Right ventricle myocardium superior (tissue), 1 donor: ENCODE measurements around the gene GGTLC2. TPM values are rescaled to one million over a fixed set of nuclear protein-coding genes. Genes with fewer than 3 reads are reported as not detected.

ENCODE experiments used
- ATAC-seq: fragments of 200-7000 bp; cut with Tn5 transposase; one replicate; pipeline ENCODE4 v1.9.1; 2020; ENCODE audit warnings: mild to moderate bottlenecking; ENCODE audit not compliant: poor library complexity
- DNase-seq: peaks from one replicate; pipeline ENCODE4 v3.0.0-alpha.2; 2020
- intact Hi-C: fragments of 100-400 bp; cut with DNase I; formaldehyde crosslinking; loops from one replicate; pipeline ENCODE4 v1.11.2; 2022
- total RNA-seq: library from RNA; stranded (reverse); fragmentation: NEBNext Ultra II Directional; extraction: Animal tissue kit (Norgen Biotek cat#: 25700); gene quantifications from one replicate; pipeline ENCODE4 v1.2.1, GENCODE V29; 2021
- donor health status: DM: no; HTN: yes; CAD: no; lungs with severe emphysema.

GGTLC2 gene
- total RNA-seq, 1 donor from 2014 or later: not detected

DNA sequence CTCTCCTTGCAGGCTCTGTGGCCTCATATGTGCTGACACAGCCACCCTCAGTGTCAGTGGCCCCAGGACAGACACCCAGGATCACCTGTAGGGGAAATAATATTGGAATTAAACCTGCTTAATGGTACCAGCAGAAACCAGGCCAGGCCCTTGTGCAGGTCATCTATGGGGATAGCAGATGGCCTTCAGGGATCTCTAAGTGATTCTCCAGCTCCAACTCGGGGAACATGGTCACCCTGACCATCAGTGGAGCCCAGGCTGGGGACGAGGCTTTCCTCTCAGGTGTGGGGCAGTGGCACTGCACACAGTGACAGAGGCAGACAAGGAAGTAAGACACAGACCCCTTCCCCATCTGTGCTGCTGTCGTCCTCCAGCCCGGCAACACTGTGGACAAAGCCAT lies 16.9 kb downstream of the GGTLC2 start:
- DNase-seq (no peak), ATAC-seq (no peak)
- intact Hi-C loops: no loop called here

DNA sequence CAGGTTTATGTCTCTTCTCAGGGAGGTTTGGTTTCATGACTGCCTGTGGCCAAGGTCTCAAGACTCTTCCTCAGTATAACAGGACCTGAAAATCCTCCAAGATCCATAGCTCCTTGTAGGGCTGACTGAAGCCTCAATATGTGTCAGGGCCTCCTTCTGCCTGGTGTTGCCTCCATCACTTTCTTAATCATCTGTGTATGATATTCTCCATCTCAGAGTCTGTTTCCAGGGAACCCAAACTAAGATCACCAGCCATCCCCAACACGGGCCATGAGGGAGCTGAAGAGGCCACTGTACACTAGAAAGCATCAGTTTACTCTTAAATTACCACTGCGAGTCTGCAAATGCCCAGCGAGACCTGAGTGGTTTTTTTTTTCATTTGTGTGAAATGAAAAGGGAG lies 17.7 kb downstream of the GGTLC2 start:
- ATAC-seq (no peak), DNase-seq (no peak)
- intact Hi-C loops: no loop called here

DNA sequence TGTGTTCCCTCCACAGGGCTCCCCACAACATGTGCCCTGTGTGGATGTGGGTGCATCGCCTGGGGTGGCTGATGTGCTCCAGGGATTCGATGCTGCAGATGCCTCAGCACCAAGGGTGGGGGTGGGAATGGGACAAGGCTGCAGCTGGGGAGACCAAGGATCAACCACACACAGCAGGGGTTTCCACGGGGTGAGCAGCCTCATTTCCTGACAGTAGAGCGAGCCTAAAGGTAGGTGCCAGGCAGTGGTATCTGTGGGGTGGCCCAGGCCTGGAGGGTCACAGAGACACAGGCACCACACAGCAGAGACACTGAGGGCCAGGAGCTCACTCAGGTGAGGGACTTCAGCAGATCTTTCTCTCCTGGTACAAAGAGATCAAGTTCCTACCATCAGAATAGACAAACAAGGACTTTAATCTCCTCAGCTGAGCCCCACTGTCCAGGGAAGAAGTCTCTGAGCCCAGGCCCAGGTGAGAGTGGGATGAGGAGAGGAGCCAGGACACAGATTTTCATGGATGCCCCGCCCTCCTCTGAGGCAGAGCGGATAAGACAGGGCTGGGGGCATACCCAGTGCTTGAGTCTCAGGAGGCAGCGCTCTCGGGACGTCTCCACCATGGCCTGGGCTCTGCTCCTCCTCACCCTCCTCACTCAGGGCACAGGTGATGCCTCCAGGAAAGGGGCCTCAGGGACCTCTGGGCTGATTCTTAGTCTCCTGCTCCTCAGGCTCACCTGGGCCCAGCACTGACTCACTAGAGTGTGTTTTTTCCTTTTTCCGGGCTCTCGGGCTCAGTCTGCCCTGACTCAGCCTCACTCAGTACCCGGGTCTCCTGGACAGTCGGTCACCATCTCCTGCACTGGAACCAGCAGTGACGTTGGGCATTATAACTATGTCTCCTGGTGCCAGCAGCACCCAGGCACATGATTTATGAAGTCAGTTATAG lies 19.7 kb downstream of the GGTLC2 start:
- ATAC-seq (no peak), DNase-seq (no peak)
- intact Hi-C loops: no loop called here

DNA sequence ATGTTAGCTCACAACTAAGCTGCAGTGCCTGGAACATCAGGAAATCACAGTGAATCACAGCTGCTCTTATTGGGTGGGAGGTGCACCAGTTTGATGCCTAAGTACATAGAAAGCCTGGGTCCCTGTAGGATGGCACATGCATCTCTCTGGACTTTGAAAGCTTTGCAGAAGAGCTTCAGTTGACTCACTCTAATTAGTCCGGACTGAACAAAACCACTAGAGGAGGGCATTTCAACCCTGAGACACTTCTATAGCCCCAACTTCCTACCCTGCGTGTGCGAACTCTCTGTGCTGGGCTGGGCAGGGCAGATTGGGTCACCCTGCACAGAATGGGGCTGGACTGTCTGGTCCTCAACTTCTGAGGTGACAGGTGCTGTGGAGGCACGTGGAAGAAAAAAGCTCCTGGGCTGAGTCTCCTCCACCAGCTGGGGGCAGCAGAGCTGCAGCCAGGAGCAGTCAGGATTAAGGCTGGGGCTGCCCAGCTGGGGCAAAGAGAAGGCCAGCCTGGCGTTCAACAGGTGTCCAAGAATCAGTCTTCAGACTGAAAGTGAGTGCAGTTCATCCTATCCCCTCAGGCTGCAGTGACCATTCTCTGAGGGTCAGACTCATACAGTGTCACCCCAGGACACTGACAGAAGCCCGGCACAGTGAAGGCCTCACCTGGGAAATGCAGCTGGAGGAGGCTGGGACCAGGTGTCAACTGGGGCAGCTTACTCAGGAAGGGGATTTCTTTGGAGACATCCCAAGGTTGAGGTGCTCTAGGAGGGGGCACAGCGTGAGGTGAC lies 22.1 kb downstream of the GGTLC2 start:
- DNase-seq (no peak), ATAC-seq (no peak)
- intact Hi-C loops: no loop called here

DNA sequence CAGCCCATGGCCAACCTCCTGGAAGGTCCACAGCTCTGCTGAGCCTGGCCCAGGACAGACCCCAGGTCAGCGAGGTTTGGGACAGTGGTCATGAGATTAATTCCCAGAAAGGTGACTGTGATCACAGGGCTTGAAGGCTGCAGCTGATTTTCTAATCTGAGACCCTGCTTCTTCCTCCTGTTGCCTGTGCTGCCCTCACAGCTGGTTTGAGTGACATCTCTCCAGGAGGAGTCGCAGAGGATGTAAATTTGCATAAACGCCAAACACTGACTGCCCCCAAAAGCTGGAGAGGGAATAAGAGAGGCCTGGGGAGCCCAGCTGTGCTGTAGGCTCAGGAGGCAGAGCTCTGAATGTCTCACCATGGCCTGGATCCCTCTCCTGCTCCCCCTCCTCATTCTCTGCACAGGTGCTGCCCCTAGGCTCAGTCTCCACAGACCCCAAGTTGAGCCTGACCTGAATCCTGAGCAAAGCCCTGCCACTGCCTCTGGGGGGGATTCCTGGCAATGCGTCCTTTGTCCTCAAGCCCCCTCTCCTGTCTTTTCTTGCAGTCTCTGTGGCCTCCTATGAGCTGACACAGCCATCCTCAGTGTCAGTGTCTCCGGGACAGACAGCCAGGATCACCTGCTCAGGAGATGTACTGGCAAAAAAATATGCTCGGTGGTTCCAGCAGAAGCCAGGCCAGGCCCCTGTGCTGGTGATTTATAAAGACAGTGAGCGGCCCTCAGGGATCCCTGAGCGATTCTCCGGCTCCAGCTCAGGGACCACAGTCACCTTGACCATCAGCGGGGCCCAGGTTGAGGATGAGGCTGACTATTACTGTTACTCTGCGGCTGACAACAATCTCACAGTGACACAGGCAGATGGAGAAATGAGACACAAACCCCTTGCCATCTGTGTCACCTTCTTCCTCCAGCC lies 23.8 kb downstream of the GGTLC2 start:
- DNase-seq: no peak
- intact Hi-C loops: no loop called here
- no peak for ATAC-seq

DNA sequence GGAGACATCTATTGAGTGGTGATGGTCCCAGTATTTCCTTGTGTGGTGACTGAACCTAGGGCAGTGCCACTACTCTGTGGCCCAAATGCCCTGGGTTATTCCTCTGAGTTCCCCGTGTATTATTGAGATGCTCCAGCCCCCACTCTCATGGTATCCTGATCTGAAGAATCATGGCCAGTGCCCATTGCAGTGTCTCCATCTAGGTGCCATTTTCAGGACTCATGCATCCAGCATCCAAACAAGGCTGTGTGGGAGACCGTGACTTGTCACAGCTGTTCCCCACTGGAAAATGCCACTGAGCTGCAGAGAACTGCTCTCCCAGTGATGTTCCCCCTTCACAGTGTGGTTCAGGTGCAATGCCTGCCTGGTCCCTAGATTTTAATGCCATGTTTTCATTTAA lies 24.7 kb downstream of the GGTLC2 start:
- DNase-seq (no peak), ATAC-seq (no peak)
- intact Hi-C loops: no loop called here

DNA sequence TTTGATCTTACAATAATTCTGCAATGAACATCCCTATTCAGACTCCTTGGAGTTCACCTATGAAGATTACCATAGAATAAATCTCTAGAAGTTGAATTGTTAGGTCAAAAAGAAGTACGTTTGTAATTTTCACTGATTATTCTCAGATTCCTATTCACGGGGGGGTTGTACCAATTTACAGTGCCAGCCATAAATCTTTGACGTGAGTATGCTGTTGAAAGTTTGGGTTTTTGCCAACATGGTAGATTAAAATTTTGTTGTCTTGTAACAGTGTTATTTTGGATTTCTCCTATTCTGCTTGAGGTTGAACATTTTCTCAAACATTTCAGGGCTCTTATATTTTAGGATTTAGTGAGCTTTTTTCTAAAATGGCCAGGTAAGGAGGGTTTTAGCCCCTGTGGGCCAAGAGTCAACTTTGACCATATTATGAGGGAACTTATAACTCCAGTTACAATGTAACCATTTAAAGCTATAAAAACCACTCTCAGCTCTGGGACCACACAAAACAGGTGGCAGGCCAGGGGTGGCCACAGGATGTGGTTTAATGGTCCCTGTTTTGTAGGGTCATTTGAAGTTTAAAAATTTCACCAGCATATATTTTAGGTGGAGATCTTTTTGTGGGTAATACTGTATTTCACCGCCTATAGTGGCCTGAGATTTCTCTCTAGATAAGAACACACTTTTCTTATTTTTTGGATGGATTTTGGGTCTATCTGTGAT lies 25.8 kb downstream of the GGTLC2 start:
- ATAC-seq (no peak), DNase-seq (no peak)
- intact Hi-C loops: no loop called here

DNA sequence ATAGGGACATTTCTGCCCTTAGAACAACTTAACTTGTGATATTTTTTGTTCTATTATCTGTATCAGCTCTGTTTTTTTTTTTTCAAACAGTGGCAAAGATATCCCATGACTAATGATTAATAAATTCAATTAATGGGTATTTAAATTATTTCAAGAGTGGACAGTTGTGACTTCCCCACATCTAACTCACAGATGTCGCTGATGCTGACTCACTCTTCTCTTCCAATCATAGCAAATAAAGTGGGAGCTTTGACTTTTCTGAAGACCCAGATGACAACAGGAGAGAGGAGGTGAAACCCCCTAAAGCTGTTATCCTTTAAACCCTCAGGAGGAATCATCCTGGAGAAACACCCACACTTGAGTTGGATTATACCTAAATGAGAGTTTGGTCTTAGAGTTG lies 27.1 kb downstream of the GGTLC2 start:
- no peak for DNase-seq
- intact Hi-C loops: no loop called here
- ATAC-seq: no peak

DNA sequence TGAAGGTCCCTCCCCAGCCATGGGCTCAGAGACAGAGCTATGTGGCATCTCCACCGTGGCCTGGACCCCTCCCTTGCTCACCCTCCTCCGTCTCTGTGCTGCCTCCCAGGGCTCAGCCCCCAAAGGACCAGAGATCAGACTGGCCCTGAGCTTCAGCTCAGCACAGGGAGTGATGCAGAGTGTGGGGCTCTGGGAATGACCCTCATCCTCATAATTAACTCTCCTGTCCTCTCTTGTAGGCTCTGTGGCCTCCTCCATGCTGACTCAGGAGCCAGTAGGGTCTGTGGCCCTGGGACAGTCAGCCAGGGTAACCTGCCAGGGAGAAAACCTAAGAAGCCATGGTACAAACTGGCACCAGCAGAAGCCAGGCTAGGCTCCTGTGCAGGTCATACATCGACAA lies 28.7 kb downstream of the GGTLC2 start:
- no peak for ATAC-seq
- intact Hi-C loops: no loop called here
- no peak for DNase-seq

DNA sequence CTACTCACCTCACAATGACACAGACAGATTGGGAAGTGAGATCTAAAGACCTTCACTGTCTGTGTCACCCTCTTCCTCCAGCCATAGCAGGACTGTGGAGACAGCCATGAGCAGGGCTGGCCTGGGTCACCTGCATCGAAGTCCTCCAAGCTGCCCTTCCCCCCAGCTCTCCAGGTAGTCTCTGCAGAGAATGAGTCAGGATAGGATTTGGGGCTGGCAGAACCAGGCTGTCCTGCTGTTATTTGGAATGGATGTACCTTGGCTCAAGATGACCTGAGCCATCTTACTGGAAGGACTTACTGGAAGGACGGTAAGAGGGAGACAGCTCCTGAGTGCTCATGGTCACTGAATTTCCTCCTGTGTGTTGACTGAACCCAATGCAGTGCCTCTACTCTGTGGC lies 29.2 kb downstream of the GGTLC2 start:
- no peak for DNase-seq
- no peak for ATAC-seq
- intact Hi-C loops: no loop called here

DNA sequence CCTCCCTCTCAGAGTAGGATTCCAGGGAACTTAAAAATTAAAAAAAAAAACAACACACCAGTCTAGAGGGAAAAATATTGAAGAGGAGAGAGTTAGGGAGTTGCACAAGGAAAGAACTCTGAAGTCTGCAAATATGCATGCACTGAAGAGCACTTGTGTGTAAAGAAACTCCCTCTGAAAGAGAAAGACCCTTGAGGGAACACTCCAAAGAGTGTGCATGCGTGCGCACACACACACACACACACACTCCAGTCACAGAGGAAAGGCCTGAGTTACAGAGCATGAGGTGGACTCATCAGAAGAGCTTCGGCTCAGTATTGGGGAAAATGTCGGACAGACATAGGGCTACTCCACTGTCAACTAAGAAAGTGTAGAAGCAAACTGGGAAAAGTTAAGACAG lies 30.1 kb downstream of the GGTLC2 start:
- ATAC-seq (no peak), DNase-seq (no peak)
- intact Hi-C loops: no loop called here

DNA sequence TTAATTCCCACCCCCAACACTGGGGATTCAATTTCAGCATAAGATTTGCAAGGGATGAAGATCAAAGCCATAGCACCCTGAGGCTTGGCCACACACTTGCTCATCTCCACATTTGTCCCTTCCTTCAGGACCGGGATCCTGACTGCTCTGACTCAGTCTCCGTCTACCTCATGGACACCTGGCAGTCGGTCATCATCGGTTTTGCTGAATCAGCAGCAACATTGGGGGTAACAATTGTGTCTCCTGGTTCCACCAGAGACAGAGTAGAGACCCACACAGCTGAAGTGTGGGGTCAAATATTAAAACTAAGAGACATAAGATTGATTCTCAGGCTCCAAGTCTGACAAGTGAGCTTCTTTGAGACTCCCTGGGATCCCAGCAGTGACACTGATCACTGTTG lies 34.6 kb downstream of the GGTLC2 start:
- no peak for DNase-seq
- ATAC-seq: no peak
- intact Hi-C loops: no loop called here

DNA sequence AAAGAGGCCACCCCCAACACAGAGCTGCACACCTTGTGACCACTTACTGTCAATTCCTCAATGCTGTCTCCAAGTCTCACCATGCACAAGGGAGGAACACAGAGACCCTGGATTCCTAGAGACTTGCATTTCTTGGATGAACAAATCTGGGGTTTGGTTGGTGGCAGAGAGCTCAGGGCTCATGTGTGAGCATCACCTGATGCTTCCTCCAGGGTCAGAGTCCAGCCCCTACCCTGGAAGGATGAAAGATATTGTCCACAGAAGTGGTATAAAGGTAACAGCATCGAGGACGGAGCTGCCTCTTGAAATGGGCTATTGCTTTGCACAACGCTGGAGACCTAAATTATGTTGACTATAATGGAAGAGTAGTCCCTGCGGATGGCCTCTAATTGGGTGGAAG lies 36.0 kb downstream of the GGTLC2 start:
- ATAC-seq (no peak), DNase-seq (no peak)
- intact Hi-C loops: loop anchor here (10.0 kb wide), 1 partner anchor 216 kb away; no protein-coding TSS in a partner anchor

DNA sequence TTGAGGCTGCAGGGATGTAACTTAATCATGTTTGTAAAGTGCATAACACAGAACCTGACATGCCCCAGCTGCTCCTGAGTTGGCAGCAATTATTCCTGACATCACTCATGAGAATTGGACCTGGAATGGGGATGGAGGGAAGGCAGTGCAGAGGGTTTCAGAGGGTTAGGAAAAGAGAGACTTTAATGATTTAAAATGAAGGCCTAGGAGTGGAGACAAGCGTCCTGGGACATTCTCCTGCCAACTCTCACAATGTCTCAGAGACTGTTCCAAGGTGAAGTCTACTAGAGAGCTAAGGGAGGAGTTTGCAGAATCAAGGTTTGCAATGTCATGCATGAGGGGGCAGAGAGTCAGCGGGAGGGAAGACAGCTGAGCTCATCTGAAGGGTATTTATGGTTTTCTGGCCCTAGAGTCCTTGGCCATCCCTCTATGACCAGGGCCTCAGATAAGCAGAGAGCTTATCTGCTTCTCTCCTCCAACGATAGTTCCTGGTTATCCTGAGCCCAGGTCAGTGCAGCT lies 36.9 kb downstream of the GGTLC2 start:
- DNase-seq (no peak), ATAC-seq (peak; percentile 46)
- intact Hi-C loops: loop anchor here (10.0 kb wide), 1 partner anchor 216 kb away; no protein-coding TSS in a partner anchor

DNA sequence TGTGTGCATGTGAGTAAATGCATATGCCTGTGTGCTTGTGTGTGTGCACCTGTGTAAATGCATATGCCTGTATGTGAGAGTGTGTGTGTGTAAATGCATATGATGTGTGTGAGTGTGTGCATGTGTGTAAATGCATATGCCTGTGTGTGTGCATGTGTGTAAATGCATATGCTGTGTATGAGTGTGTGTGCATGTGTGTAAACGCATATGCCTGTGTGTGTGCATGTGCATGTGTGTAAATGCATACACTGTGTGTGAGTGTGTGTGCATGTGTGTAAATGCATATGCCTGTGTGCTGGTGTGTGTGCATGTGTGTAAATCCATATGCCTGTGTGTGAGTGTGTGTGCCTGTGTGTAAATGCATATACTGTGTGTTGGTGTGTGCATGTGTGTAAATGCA lies 37.8 kb downstream of the GGTLC2 start:
- intact Hi-C loops: loop anchor here (10.0 kb wide), 1 partner anchor 217 kb away; no protein-coding TSS in a partner anchor
- no peak for ATAC-seq
- DNase-seq: no peak

DNA sequence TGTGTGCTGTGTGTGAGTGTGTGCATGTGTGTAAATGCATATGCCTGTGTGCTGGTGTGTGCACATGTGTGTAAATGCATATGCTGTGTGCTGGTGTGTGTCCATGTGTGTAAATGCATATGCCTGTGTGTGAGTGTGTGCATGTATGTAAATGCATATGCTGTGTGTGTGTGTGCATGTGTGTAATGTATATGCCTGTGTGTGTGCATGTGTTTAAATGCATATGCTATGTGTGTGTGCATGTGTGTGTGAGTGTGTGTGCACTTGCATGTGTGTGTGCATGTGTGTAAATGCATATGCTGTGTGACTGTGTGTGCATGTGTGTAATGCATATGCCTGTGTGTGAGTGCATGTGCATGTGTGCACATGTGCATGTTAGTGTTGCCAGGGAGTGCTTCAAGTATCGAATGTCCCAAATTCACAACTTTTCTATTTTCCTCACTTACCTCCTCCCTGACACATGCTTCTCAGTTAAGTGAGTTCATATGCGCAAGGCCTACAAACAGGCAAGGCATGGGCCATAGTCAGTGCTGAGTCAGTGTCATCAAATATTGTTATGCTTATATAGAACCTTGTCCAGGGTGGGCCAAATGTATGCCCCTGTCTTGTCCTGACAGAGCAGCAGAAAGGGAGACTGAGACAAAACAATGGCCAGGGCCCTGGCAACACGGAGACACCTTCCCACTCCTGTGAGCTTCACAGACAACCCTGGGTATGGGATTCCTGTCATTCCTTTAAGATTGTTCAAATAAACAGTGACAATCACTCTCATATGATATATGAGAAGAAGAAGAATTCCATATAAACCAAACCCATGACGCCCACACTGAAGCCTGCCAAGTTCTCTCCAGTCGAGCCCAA lies 38.6 kb downstream of the GGTLC2 start:
- intact Hi-C loops: loop anchor here (10.0 kb wide), 1 partner anchor 218 kb away; no protein-coding TSS in a partner anchor
- no peak for ATAC-seq
- DNase-seq: no peak
